IMR-90 (cell line): ENCODE data around the gene TENT5C. TPM values are rescaled to one million over a fixed set of nuclear protein-coding genes. Genes with fewer than 3 reads are reported as not detected.

Source experiments
- ATAC-seq: fragments of 200-7000 bp; cut with Tn5 transposase; 2 replicates; pipeline ENCODE4 v1.9.1; 2020; ENCODE audit warnings: low read depth, mild to moderate bottlenecking, moderate library complexity
- BruUV-seq: library from RNA; stranded (reverse); fragments of 400-500 nt; replicated peaks from 2 replicates; lab custom pipeline; 2021; lab: Mats Ljungman, UMichigan
- CTCF ChIA-PET: fragments of 300-600 bp; formaldehyde crosslinking; extraction: SDS; loops from one replicate; lab custom pipeline; 2021; ENCODE audit warnings: antibody characterized with exemption; lab: Yijun Ruan, JAX
- POLR2A ChIA-PET: fragments of 300-600 bp; sonication (Branson Sonifier 250); formaldehyde crosslinking; loops from one replicate; lab custom pipeline; 2022; ENCODE audit warnings: antibody characterized with exemption; ENCODE audit not compliant: unreplicated experiment; lab: Charles Lee
- DNase-seq: peaks from one replicate; pipeline ENCODE4 v3.0.0; 2013
- H2AFZ ChIP-seq: replicated peaks from 2 replicates; pipeline ENCODE3; 2013; ENCODE audit warnings: low read length, mild to moderate bottlenecking; ENCODE audit not compliant: poor library complexity
- H2AK5ac ChIP-seq: 2 replicates; pipeline ENCODE4 v1.6.1; 2013; ENCODE audit warnings: low read depth, low read length, inconsistent platforms
- H2AK9ac ChIP-seq: replicated peaks from 2 replicates; pipeline ENCODE3; 2013; ENCODE audit warnings: mild to moderate bottlenecking, low read depth, low read length, moderate library complexity; ENCODE audit not compliant: poor library complexity
- H2BK120ac ChIP-seq: 2 replicates; pipeline ENCODE4 v1.6.1; 2013; ENCODE audit warnings: low read depth, low read length, inconsistent platforms
- H2BK15ac ChIP-seq: 3 replicates; pipeline ENCODE4 v1.6.1; 2013; ENCODE audit warnings: low read depth, low read length, inconsistent platforms
- H2BK20ac ChIP-seq: 2 replicates; pipeline ENCODE4 v1.6.1; 2013; ENCODE audit warnings: low read depth, mild to moderate bottlenecking, inconsistent platforms, low read length, moderate library complexity
- H2BK5ac ChIP-seq: 2 replicates; pipeline ENCODE4 v1.6.1; 2013; ENCODE audit warnings: mild to moderate bottlenecking, low read depth, low read length, inconsistent platforms; ENCODE audit not compliant: poor library complexity, severe bottlenecking
- H3K14ac ChIP-seq: replicated peaks from 2 replicates; pipeline ENCODE4 v1.6.1; 2013; ENCODE audit warnings: low read depth, low read length, inconsistent platforms
- H3K18ac ChIP-seq: 2 replicates; pipeline ENCODE4 v1.6.1; 2013; ENCODE audit warnings: low read depth, low read length, control low read depth
- H3K23ac ChIP-seq: 2 replicates; pipeline ENCODE4 v1.6.1; 2013; ENCODE audit warnings: low read depth, low read length, inconsistent platforms
- H3K27ac ChIP-seq: 2 replicates; pipeline ENCODE4 v1.5.1; 2013; ENCODE audit warnings: mild to moderate bottlenecking, control low read depth, low read length; ENCODE audit not compliant: insufficient read depth
- H3K27me3 ChIP-seq: 2 replicates; pipeline ENCODE4 v1.6.1; 2013; ENCODE audit warnings: low read length; ENCODE audit not compliant: control insufficient read depth, insufficient read depth
- H3K36me3 ChIP-seq: 2 replicates; pipeline ENCODE4 v1.6.1; 2013; ENCODE audit warnings: low read length, mixed read lengths; ENCODE audit not compliant: control insufficient read depth, insufficient read depth
- H3K4ac ChIP-seq: 2 replicates; pipeline ENCODE4 v1.6.1; 2013; ENCODE audit warnings: low read depth, low read length, inconsistent platforms
- H3K4me1 ChIP-seq: 2 replicates; pipeline ENCODE4 v1.6.1; 2013; ENCODE audit warnings: low read length, mixed read lengths; ENCODE audit not compliant: control insufficient read depth, insufficient read depth
- H3K4me2 ChIP-seq: 2 replicates; pipeline ENCODE4 v1.6.1; 2013; ENCODE audit warnings: low read depth, mild to moderate bottlenecking, control low read depth, low read length, moderate library complexity
- H3K4me3 ChIP-seq: 2 replicates; pipeline ENCODE4 v1.5.1; 2013; ENCODE audit warnings: low read depth, mild to moderate bottlenecking, control low read depth, low read length, moderate library complexity; ENCODE audit not compliant: insufficient read depth
- H3K56ac ChIP-seq: 2 replicates; pipeline ENCODE4 v1.6.1; 2013; ENCODE audit warnings: low read length, inconsistent platforms; ENCODE audit not compliant: insufficient read depth; ENCODE audit errors: extremely low read depth
- H3K79me1 ChIP-seq, 2 experiments: 2 replicates each; pipeline ENCODE4 v1.6.1; 2013; ENCODE audit warnings: low read length in 2 of 2, inconsistent platforms in 1 of 2, low read depth in 1 of 2
- H3K9ac ChIP-seq: 2 replicates; pipeline ENCODE4 v1.6.1; 2013; ENCODE audit warnings: low read depth, low read length, control low read depth
- H3K9me1 ChIP-seq: 2 replicates; pipeline ENCODE4 v1.6.1; 2013; ENCODE audit warnings: low read length, inconsistent platforms; ENCODE audit not compliant: insufficient read depth
- H3K9me3 ChIP-seq: 2 replicates; pipeline ENCODE4 v1.6.1; 2013; ENCODE audit warnings: low read length; ENCODE audit not compliant: control insufficient read depth, insufficient read depth
- H4K20me1 ChIP-seq: 2 replicates; pipeline ENCODE4 v1.6.1; 2013; ENCODE audit warnings: low read length, inconsistent platforms; ENCODE audit not compliant: insufficient read depth
- H4K5ac ChIP-seq: 2 replicates; pipeline ENCODE4 v1.6.1; 2013; ENCODE audit warnings: mild to moderate bottlenecking, low read depth, low read length, control low read depth
- H4K8ac ChIP-seq, 2 experiments: 2 replicates each; pipeline ENCODE4 v1.6.1; 2013; ENCODE audit warnings: low read depth in 2 of 2, low read length in 2 of 2, control low read depth in 1 of 2, inconsistent platforms in 1 of 2
- H4K91ac ChIP-seq: 2 replicates; pipeline ENCODE4 v1.6.1; 2013; ENCODE audit warnings: low read depth, low read length, inconsistent platforms; ENCODE audit not compliant: insufficient read depth
- BHLHE40 ChIP-seq: fragments of 150-350 bp; IDR thresholded peaks from 2 replicates; pipeline ENCODE4 v1.6.1; 2016; ENCODE audit warnings: mild to moderate bottlenecking, low read depth, low read length
- CEBPB ChIP-seq: IDR thresholded peaks from 2 replicates; pipeline ENCODE4 v1.6.1; 2012; ENCODE audit warnings: low read depth, low read length, improper control_type of control experiment
- CHD1 ChIP-seq: IDR thresholded peaks from 2 replicates; pipeline ENCODE4 v1.6.1; 2012; ENCODE audit warnings: low read depth, low read length, improper control_type of control experiment
- CTCF ChIP-seq: conservative IDR thresholded peaks from 2 replicates; pipeline ENCODE4 v1.5.1; 2012; ENCODE audit warnings: mild to moderate bottlenecking, low read depth, low read length, improper control_type of control experiment
- ELK1 ChIP-seq: fragments of 150-350 bp; IDR thresholded peaks from 2 replicates; pipeline ENCODE4 v1.6.1; 2016; ENCODE audit warnings: low read depth, mild to moderate bottlenecking, low read length, moderate library complexity, borderline replicate concordance
- FOS ChIP-seq: fragments of 150-350 bp; IDR thresholded peaks from 2 replicates; pipeline ENCODE4 v1.6.1; 2016; ENCODE audit warnings: low read depth, low read length
- MAFK ChIP-seq: IDR thresholded peaks from 2 replicates; pipeline ENCODE4 v1.6.1; 2012; ENCODE audit warnings: low read depth, low read length, improper control_type of control experiment
- MAZ ChIP-seq: IDR thresholded peaks from 2 replicates; pipeline ENCODE4 v1.6.1; 2012; ENCODE audit warnings: low read depth, mild to moderate bottlenecking, low read length, improper control_type of control experiment, moderate library complexity, borderline replicate concordance
- MXI1 ChIP-seq: IDR thresholded peaks from 2 replicates; pipeline ENCODE4 v1.6.1; 2012; ENCODE audit warnings: low read depth, mild to moderate bottlenecking, low read length, moderate library complexity, borderline replicate concordance
- NFE2L2 ChIP-seq: fragments of 150-350 bp; IDR thresholded peaks from 2 replicates; pipeline ENCODE4 v1.6.1; 2016; ENCODE audit warnings: low read depth, mild to moderate bottlenecking, low read length
- POLR2A ChIP-seq: IDR thresholded peaks from 2 replicates; pipeline ENCODE4 v1.6.1; 2012; ENCODE audit warnings: mild to moderate bottlenecking, low read depth, low read length
- RAD21 ChIP-seq: IDR thresholded peaks from 2 replicates; pipeline ENCODE4 v1.6.1; 2012; ENCODE audit warnings: low read length, improper control_type of control experiment
- RCOR1 ChIP-seq: IDR thresholded peaks from 2 replicates; pipeline ENCODE4 v1.6.1; 2012; ENCODE audit warnings: mild to moderate bottlenecking, low read length, improper control_type of control experiment; ENCODE audit not compliant: insufficient replicate concordance
- RFX5 ChIP-seq: IDR thresholded peaks from 2 replicates; pipeline ENCODE4 v1.8.0; 2012; ENCODE audit warnings: low read depth, mild to moderate bottlenecking, low read length, moderate library complexity
- SMC3 ChIP-seq: fragments of 150-350 bp; IDR thresholded peaks from 2 replicates; pipeline ENCODE4 v1.6.1; 2016; ENCODE audit warnings: low read depth, mild to moderate bottlenecking, antibody characterized with exemption, low read length, moderate library complexity
- WGBS, 2 experiments: methylation state at CpG; one replicate each; pipeline versions ENCODE4 v1.1.5 to v1.1.7; 2013; ENCODE audit warnings: missing lambda C conversion rate in 2 of 2; ENCODE audit not compliant: insufficient read length in 1 of 2; ENCODE audit errors: extremely low coverage in 2 of 2; 5-methylcytosine and 5-hydroxymethylcytosine counted together
- dilution Hi-C: fragments of 300-500 bp; cut with HindIII; formaldehyde crosslinking; loops from one replicate; pipeline ENCODE4 v1.14.3; 2018; ENCODE audit warnings: low sequenced_read_pairs; ENCODE audit not compliant: unreplicated experiment
- in situ Hi-C: fragments of 300-500 bp; cut with MboI; formaldehyde crosslinking; loops from 3 replicates; pipeline ENCODE4 v1.14.3; 2019; ENCODE audit warnings: low sequenced_read_pairs, inconsistent platforms, mixed read lengths
- intact Hi-C: fragments of 100-400 bp; cut with micrococcal nuclease; formaldehyde crosslinking; loops from 2 replicates; pipeline ENCODE4 v1.10.0; 2022
- polyA plus RNA-seq, 3 experiments: library from polyadenylated mRNA; depleted of rRNA; stranded (reverse); fragments of >200 nt; gene quantifications; 2 replicates each; pipeline ENCODE4 v1.2.3, GENCODE V29; 2012; ENCODE audit warnings: low replicate concordance in 1 of 3
- total RNA-seq: library from RNA; depleted of rRNA; stranded (reverse); fragments of >200 nt; gene quantifications from 2 replicates; pipeline ENCODE4 v1.2.3, GENCODE V29; 2012
- TF ChIP-seq, protein P1 (sequence below): fragments of 150-350 bp; IDR thresholded peaks from 2 replicates; pipeline ENCODE4 v1.6.1; 2017; ENCODE audit warnings: mild to moderate bottlenecking, antibody characterized with exemption, low read length, low read depth

TENT5C gene
- total and polyA plus RNA-seq, 2 of the 4 experiments (the other 2 are of a cell fraction): 1.5 to 4.1 TPM

DNA sequence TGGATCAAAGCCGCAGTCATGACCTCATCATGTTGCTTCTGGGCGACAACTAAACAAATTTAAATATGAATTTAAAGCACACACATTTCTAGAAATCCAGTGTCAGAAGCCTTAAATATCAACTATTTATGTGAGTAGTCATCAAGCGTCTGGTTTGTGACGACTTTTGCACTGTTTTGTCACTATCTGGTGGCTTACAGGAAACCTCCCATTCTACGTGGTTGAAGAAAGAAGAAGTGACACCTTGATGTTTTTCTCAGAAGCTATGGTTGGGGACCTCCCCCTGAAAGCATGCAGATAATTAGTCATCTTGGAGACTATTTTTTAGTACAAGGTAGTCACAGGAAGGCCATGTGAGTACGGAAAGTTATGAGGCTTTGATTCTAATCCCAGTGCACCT, 58.5 kb downstream of the TENT5C start:
- Histone ChIP-seq H2BK5ac (no peak overlapping the region), H4K5ac (no peak overlapping the region), H3K4ac (no peak overlapping the region), H3K27ac (no peak overlapping the region), H3K79me1 (no peaks in the 10 kb centered on the region), H2BK120ac (no peak overlapping the region), H3K4me3 (no peak overlapping the region), H3K4me2 (no peak overlapping the region), H2BK20ac (no peak overlapping the region), H3K27me3 (no peaks in the 10 kb centered on the region), H3K36me3 (no peaks in the 10 kb centered on the region), H3K9me1 (peaks cover 5% of the 10 kb centered on the region; the same call in 1 of the 2 replicates), H3K23ac (no peak overlapping the region), H3K4me1 (peaks cover 2% of the 10 kb centered on the region; the same call in 1 of the 2 replicates), H3K14ac (no peak overlapping the region), H4K8ac (no peak overlapping the region), H4K20me1 (no peaks in the 10 kb centered on the region), H3K56ac (no peak overlapping the region), H2AK9ac (no peak overlapping the region), H2AFZ (no peak overlapping the region), H2BK15ac (no peak overlapping the region), H2AK5ac (no peak overlapping the region), H4K91ac (no peak overlapping the region), H3K18ac (no peak overlapping the region), H3K9me3 (no peaks in the 10 kb centered on the region), H3K9ac (no peak overlapping the region)
- DNase-seq (no peak), ATAC-seq (no peak)
- BruUV-seq: no TSS peak
- CTCF ChIA-PET: no interaction called here
- whole genome bisulfite sequencing, 2 experiments: no CpG with 5 or more reads among the region's 6 CpGs
- intact Hi-C loops (no loop called here), dilution Hi-C loops (no loop called here), in situ Hi-C loops (no loop called here)
- POLR2A ChIA-PET: no interaction called here
- TF ChIP-seq RFX5 (no peak), ELK1 (no peak), CTCF (no peak), NFE2L2 (no peak), FOS (no peak), POLR2A (no peak), RAD21 (no peak), BHLHE40 (no peak), CEBPB (no peak), MAFK (no peak), SMC3 (no peak), RCOR1 (no peak), CHD1 (no peak), MXI1 (no peak), MAZ (no peak)
- TF ChIP-seq, protein P1, sequence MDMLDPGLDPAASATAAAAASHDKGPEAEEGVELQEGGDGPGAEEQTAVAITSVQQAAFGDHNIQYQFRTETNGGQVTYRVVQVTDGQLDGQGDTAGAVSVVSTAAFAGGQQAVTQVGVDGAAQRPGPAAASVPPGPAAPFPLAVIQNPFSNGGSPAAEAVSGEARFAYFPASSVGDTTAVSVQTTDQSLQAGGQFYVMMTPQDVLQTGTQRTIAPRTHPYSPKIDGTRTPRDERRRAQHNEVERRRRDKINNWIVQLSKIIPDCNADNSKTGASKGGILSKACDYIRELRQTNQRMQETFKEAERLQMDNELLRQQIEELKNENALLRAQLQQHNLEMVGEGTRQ: no peak
